Endothelial cell of umbilical vein (primary cell): ENCODE measurements around the gene WDR4. TPM values are rescaled to one million over a fixed set of nuclear protein-coding genes. Genes with fewer than 3 reads are reported as not detected.

Source experiments
- BruUV-seq: library from RNA; stranded (reverse); fragments of 400-500 nt; replicated peaks from 2 replicates; lab custom pipeline; 2021; lab: Mats Ljungman, UMichigan
- CTCF ChIA-PET: fragments of 300-600, 350-600 bp; sonication (Branson Sonifier 250); formaldehyde crosslinking; loops from one replicate; lab custom pipeline; 2021; ENCODE audit warnings: antibody characterized with exemption, inconsistent platforms; lab: Charles Lee
- POLR2A ChIA-PET: fragments of 300-600, 350-600 bp; sonication (Branson Sonifier 250); formaldehyde crosslinking; loops from one replicate; lab custom pipeline; 2021; ENCODE audit warnings: antibody characterized with exemption, inconsistent platforms; lab: Charles Lee
- DNase-seq: peaks from one replicate; pipeline ENCODE4 v3.0.0-alpha.2; 2011; ENCODE audit warnings: low read depth, low spot score
- FAIRE-seq: peaks from 2 replicates; lab custom pipeline; 2011; peaks lifted over from hg19 to GRCh38; lab: Jason Lieb, UNC
- H2AFZ ChIP-seq: 2 replicates; pipeline ENCODE4 v1.6.0; 2012; ENCODE audit warnings: low read depth, low read length, control low read depth, inconsistent platforms
- H3K27ac ChIP-seq: 2 replicates; pipeline ENCODE4 v1.5.1; 2011; ENCODE audit warnings: low read depth, mild to moderate bottlenecking, control low read depth, low read length, moderate library complexity; ENCODE audit not compliant: insufficient read depth
- H3K27me3 ChIP-seq, 2 experiments: 2 replicates each; pipeline versions ENCODE4 v1.6.0 to v1.6.1; 2011; ENCODE audit warnings: low read length in 2 of 2, mixed read lengths in 1 of 2; ENCODE audit not compliant: control insufficient read depth in 2 of 2, insufficient read depth in 2 of 2
- H3K36me3 ChIP-seq, 2 experiments: 2 replicates in 1 of 2; 3 replicates in 1 of 2; pipeline ENCODE4 v1.5.1; 2011; ENCODE audit warnings: low read length in 2 of 2, mild to moderate bottlenecking in 1 of 2, moderate library complexity in 1 of 2; ENCODE audit not compliant: control insufficient read depth in 2 of 2, insufficient read depth in 2 of 2; ENCODE audit errors: extremely low read depth in 1 of 2
- H3K4me1 ChIP-seq: 3 replicates; pipeline ENCODE4 v1.5.1; 2011; ENCODE audit warnings: mild to moderate bottlenecking, low read length; ENCODE audit not compliant: control insufficient read depth, insufficient read depth; ENCODE audit errors: extremely low read depth
- H3K4me2 ChIP-seq: 2 replicates; pipeline ENCODE4 v1.6.1; 2011; ENCODE audit warnings: low read length, control low read depth, mixed read lengths; ENCODE audit not compliant: insufficient read depth
- H3K4me3 ChIP-seq, 3 experiments: fragments of 200-600 bp in 1 of 3; sonication (generic), shearing (Covaris generic) in 1 of 3; replicated peaks in 1 of 3; 2 replicates each; pipeline ENCODE4 v1.5.1; 2011 to 2016; ENCODE audit warnings: control low read depth in 3 of 3, low read length in 3 of 3, mild to moderate bottlenecking in 2 of 3, inconsistent platforms in 1 of 3, low read depth in 1 of 3, moderate library complexity in 1 of 3; ENCODE audit not compliant: insufficient read depth in 1 of 3
- H3K79me2 ChIP-seq: 2 replicates; pipeline ENCODE4 v1.6.0; 2012; ENCODE audit warnings: low read length, inconsistent platforms; ENCODE audit not compliant: control insufficient read depth, insufficient read depth
- H3K9ac ChIP-seq: replicated peaks from 2 replicates; pipeline ENCODE3; 2011; ENCODE audit warnings: low read length, control low read depth; ENCODE audit not compliant: insufficient read depth; ENCODE audit errors: extremely low read depth
- H3K9me1 ChIP-seq: replicated peaks from 3 replicates; pipeline ENCODE4 v1.6.0; 2011; ENCODE audit warnings: mild to moderate bottlenecking, low read length; ENCODE audit not compliant: control insufficient read depth, insufficient read depth; ENCODE audit errors: extremely low read depth
- H3K9me3 ChIP-seq: replicated peaks from 2 replicates; pipeline ENCODE4 v1.5.1; 2012; ENCODE audit warnings: low read length, inconsistent platforms; ENCODE audit not compliant: control insufficient read depth, insufficient read depth
- H4K20me1 ChIP-seq: replicated peaks from 2 replicates; pipeline ENCODE3; 2011; ENCODE audit warnings: mild to moderate bottlenecking, low read length; ENCODE audit not compliant: control insufficient read depth, insufficient read depth; ENCODE audit errors: extremely low read depth
- CTCF ChIP-seq, 2 donors: IDR thresholded peaks; 1 replicate in 1 of 2; 2 replicates in 1 of 2; pipeline ENCODE4 v1.5.1; 2011; ENCODE audit warnings: low read length in 2 of 2, mild to moderate bottlenecking in 2 of 2, moderate library complexity in 2 of 2, control low read depth in 1 of 2, inconsistent platforms in 1 of 2, low read depth in 1 of 2; ENCODE audit not compliant: insufficient read depth in 1 of 2; ENCODE audit errors: extremely low read depth in 1 of 2
- EZH2 ChIP-seq: IDR thresholded peaks from 2 replicates; pipeline ENCODE4 v1.6.1; 2012; ENCODE audit warnings: borderline replicate concordance, low read depth, mild to moderate bottlenecking, moderate library complexity, low read length, inconsistent platforms; ENCODE audit not compliant: severe bottlenecking
- FOS ChIP-seq: IDR thresholded peaks from 2 replicates; pipeline ENCODE4 v1.6.1; 2011; ENCODE audit warnings: mild to moderate bottlenecking, low read length, moderate library complexity, borderline replicate concordance; ENCODE audit not compliant: insufficient read depth
- GATA2 ChIP-seq: IDR thresholded peaks from 2 replicates; pipeline ENCODE4 v1.7.0; 2011; ENCODE audit warnings: low read depth, mild to moderate bottlenecking, moderate library complexity, mixed read lengths, low read length; ENCODE audit not compliant: insufficient read length, insufficient read depth
- JUN ChIP-seq: IDR thresholded peaks from 2 replicates; pipeline ENCODE4 v1.6.1; 2011; ENCODE audit warnings: borderline replicate concordance, low read depth; ENCODE audit not compliant: insufficient read length, insufficient read depth
- MAX ChIP-seq: IDR thresholded peaks from 2 replicates; pipeline ENCODE4 v1.6.1; 2011; ENCODE audit not compliant: insufficient read depth, insufficient read length
- MYC ChIP-seq: IDR thresholded peaks from one replicate; pipeline ENCODE4 v1.6.1; 2011; ENCODE audit warnings: mild to moderate bottlenecking, low read depth, low read length
- POLR2A ChIP-seq: IDR thresholded peaks from 2 replicates; pipeline ENCODE4 v1.6.1; 2012; ENCODE audit warnings: low read depth, mild to moderate bottlenecking, control low read depth, low read length
- POLR2AphosphoS5 ChIP-seq: IDR thresholded peaks from 2 replicates; pipeline ENCODE4 v1.6.1; 2012; ENCODE audit warnings: low read depth, mild to moderate bottlenecking, control low read depth, low read length, moderate library complexity; ENCODE audit not compliant: insufficient read depth
- dilution Hi-C: fragments of 300-500 bp; cut with MboI; formaldehyde crosslinking; loops from one replicate; pipeline ENCODE4 v1.15.0; 2019; ENCODE audit warnings: low sequenced_read_pairs; ENCODE audit not compliant: extremely low pct_ligation_motif_present
- intact Hi-C: fragments of 100-400 bp; cut with micrococcal nuclease; formaldehyde crosslinking; loops from one replicate; pipeline ENCODE4 v1.10.0; 2022
- polyA plus RNA-seq, 4 experiments: library from polyadenylated mRNA; depleted of rRNA in 3 of 4; stranded (reverse) in 3 of 4; unstranded in 1 of 4; fragments of >200 nt; gene quantifications; 2 replicates each; pipeline versions ENCODE4 v1.2.1 to v1.2.3, GENCODE V29; 2011 to 2012; ENCODE audit warnings: missing spikeins in 1 of 4
- total RNA-seq: library from RNA; stranded (reverse); gene quantifications from 2 replicates; pipeline ENCODE4 v1.2.3, GENCODE V29; 2021

The WDR4 gene
- total and polyA plus RNA-seq, 2 donors (not counting 3 experiments of a cell fraction or from before 2014, with no cell fraction given), result 24.5 to 40.0 TPM

- Histone ChIP-seq H3K79me2 (peaks cover 24% of the 10 kb centered on the region), H4K20me1 (no peaks in the 10 kb centered on the region), H3K4me1 (no peaks in the 10 kb centered on the region), H3K4me2 (no peak overlapping the region), H3K27me3 (no peaks in the 10 kb centered on the region), H3K36me3 (peaks cover 8 to 27% of the 10 kb centered on the region in 2 experiments), H3K27ac (no peak overlapping the region), H3K9me1 (no peaks in the 10 kb centered on the region), H3K4me3 (no peak overlapping the region), H3K9ac (no peak overlapping the region), H3K9me3 (no peaks in the 10 kb centered on the region), H2AFZ (no peak overlapping the region)
- ChIA-PET POLR2A (no interaction called here), CTCF (no interaction called here)
- no peak for TF ChIP-seq EZH2
- no peak for TF ChIP-seq POLR2AphosphoS5
- TF ChIP-seq FOS, result no peak
- no peak for TF ChIP-seq MAX
- TF ChIP-seq JUN, result no peak
- no peak for TF ChIP-seq MYC
- no peak for TF ChIP-seq POLR2A
- no peak for TF ChIP-seq CTCF (IDR thresholded peaks at IDR 0.05; ENCODE audit: extremely low read depth in 1 of 2, insufficient read depth in 1 of 2, low read depth in 1 of 2, low read length in 2 of 2)
- no peak for TF ChIP-seq GATA2
- intact Hi-C loops (no loop called here), dilution Hi-C loops (no loop called here)
- DNase-seq (no peak), FAIRE-seq (no peak)
- no TSS peak for BruUV-seq
Observed at GRCh38 chr21:42900446-42900845, 21.1 kb upstream of the WDR4 start.
